ENCODE results near the gene SLC6A15.

The SLC6A15 gene

GRCh38 chr12:84874125-84874824 is 38.3 kb downstream of the SLC6A15 start:
- no peak for DNase-seq

GRCh38 chr12:84862186-84862585 is 50.4 kb downstream of the SLC6A15 start:
- DNase-seq, result no peak

GRCh38 chr12:84860718-84861117 is 51.9 kb downstream of the SLC6A15 start:
- DNase-seq, result no peak

- no peak for DNase-seq
Measured at GRCh38 chr12:84858796-84859195, 53.8 kb downstream of the SLC6A15 start.

- DNase-seq, result no peak
Measured at GRCh38 chr12:84857525-84858208, 54.9 kb downstream of the SLC6A15 start.

GRCh38 chr12:84856156-84856900 is 56.3 kb downstream of the SLC6A15 start:
- DNase-seq, result no peak

- no peak for DNase-seq
Measured at GRCh38 chr12:84843593-84844144, 68.9 kb downstream of the SLC6A15 start.

- no peak for DNase-seq
Measured at GRCh38 chr12:84842406-84843013, 70.1 kb downstream of the SLC6A15 start.

GRCh38 chr12:84841591-84841990 is 71.0 kb downstream of the SLC6A15 start:
- DNase-seq, result no peak

- DNase-seq, result no peak
Measured at GRCh38 chr12:84840356-84840755, 72.2 kb downstream of the SLC6A15 start.

GRCh38 chr12:84826925-84827324 is 85.7 kb downstream of the SLC6A15 start:
- DNase-seq, result no peak

- DNase-seq, result no peak
Measured at GRCh38 chr12:84825149-84825548, 87.5 kb downstream of the SLC6A15 start.

- DNase-seq, result no peak
Measured at GRCh38 chr12:84822525-84822924, 90.1 kb downstream of the SLC6A15 start.

- no peak for DNase-seq
Measured at GRCh38 chr12:84816916-84817695, 95.5 kb downstream of the SLC6A15 start.

- DNase-seq, result no peak
Measured at GRCh38 chr12:84814664-84815245, 97.8 kb downstream of the SLC6A15 start.

GRCh38 chr12:84813780-84814663 is 98.6 kb downstream of the SLC6A15 start:
- no peak for DNase-seq

GRCh38 chr12:84811291-84811690 is 101.3 kb downstream of the SLC6A15 start:
- no peak for DNase-seq

- no peak for DNase-seq
Measured at GRCh38 chr12:84810611-84811010, 102.0 kb downstream of the SLC6A15 start.

All from stimulated activated CD4-positive, alpha-beta T cell treated with anti-CD3 and anti-CD28 coated beads, Interleukin-2, amount 100 ng/mL, for 24 hours (primary cell).